ENCODE data around the gene EIF4A3.

The EIF4A3 gene

DNA sequence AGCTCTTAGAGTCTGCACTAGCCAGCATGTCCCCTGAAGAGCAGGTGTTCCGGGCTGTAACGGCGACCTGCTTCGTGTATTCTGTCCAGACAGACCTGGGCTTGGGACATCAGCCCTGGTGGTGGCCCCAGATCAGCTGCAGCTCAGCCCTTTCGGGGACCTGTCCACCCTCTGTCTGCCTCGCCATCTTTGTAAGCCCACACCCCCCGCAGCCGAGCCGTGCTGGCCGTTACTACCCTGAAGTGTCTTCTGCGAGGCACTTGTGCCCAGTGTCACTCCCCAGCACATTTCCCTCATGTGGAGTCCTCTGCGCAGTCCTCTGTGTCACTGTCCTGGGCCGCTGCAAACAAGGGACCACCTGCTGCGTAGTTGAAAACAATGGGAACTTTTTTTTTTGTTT lies 33.3 kb upstream of the EIF4A3 start:
- Mint-ChIP-seq H3K4me1 (peaks cover 10% of the 10 kb centered on the region), H3K27me3 (ENCODE audit: low read depth) (peaks cover 16% of the 10 kb centered on the region), H3K36me3 (ENCODE audit: low read depth) (no peaks in the 10 kb centered on the region), H3K27ac (no peak overlapping the region), H3K4me3 (no peak overlapping the region), H3K9me3 (no peaks in the 10 kb centered on the region)
- TF ChIP-seq, protein P1, sequence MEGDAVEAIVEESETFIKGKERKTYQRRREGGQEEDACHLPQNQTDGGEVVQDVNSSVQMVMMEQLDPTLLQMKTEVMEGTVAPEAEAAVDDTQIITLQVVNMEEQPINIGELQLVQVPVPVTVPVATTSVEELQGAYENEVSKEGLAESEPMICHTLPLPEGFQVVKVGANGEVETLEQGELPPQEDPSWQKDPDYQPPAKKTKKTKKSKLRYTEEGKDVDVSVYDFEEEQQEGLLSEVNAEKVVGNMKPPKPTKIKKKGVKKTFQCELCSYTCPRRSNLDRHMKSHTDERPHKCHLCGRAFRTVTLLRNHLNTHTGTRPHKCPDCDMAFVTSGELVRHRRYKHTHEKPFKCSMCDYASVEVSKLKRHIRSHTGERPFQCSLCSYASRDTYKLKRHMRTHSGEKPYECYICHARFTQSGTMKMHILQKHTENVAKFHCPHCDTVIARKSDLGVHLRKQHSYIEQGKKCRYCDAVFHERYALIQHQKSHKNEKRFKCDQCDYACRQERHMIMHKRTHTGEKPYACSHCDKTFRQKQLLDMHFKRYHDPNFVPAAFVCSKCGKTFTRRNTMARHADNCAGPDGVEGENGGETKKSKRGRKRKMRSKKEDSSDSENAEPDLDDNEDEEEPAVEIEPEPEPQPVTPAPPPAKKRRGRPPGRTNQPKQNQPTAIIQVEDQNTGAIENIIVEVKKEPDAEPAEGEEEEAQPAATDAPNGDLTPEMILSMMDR (IDR thresholded peaks at IDR 0.05; ENCODE audit: unreplicated experiment in 3 of 3) = no peak

DNA sequence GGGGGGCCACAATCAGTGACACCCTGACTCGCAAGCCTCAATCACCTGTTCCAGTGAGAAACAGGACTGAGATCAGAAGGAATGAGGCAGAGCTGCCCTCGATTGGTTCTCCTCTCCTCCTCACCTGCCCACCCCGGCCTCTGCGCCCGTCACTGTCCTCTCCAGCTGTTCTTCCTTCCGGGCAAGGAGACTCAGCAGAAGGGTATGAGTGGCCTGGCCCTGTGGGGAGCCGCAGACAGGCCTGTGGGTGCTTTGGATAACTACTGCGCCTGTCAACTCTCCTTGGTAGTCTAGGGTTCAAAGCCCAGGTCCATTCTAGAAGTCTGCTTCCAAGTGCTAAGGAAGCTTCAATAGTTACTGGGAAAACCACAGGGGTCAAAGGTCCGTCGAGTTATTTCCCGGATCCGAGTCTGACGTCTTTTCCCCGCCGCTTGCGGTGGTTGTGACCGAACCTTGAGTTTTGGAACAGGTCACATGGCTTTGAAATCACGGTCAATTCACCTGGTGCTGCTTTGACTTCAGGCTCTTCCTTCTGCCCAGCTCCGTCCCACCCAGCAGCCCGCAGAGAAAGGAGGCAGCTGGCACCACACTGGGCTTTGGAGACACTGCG lies 31.2 kb upstream of the EIF4A3 start:
- Mint-ChIP-seq H3K27me3 (ENCODE audit: low read depth) (peaks cover 9% of the 10 kb centered on the region), H3K36me3 (ENCODE audit: low read depth) (no peaks in the 10 kb centered on the region), H3K4me1 (peaks cover 11% of the 10 kb centered on the region), H3K9me3 (no peaks in the 10 kb centered on the region), H3K4me3 (no peak overlapping the region), H3K27ac (no peak overlapping the region)
- TF ChIP-seq, protein P1 (IDR thresholded peaks at IDR 0.05; ENCODE audit: unreplicated experiment in 3 of 3) = no peak

DNA sequence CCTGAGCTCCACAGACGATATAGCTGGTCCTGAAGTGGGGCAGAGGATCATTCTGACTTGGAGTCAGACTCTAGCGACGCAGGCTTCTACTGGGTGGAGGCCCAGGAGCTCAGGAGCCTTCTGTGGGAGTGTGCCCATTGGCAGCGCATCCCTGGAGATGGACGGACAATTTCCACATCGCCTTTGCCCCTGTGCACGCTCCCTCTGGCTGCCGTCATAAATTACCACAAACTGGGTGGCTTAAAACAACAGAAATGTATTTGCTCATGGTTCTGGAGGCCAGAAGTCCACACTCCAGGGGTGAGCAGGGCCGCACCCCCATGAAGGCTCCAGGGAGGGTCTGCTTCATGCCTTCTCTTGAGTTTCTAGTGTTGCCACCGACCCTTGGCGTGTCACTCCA lies 29.8 kb upstream of the EIF4A3 start:
- Mint-ChIP-seq H3K36me3 (ENCODE audit: low read depth) (no peaks in the 10 kb centered on the region), H3K4me1 (peaks cover 11% of the 10 kb centered on the region), H3K4me3 (no peak overlapping the region), H3K27ac (no peak overlapping the region), H3K9me3 (no peaks in the 10 kb centered on the region), H3K27me3 (ENCODE audit: low read depth) (peaks cover 8% of the 10 kb centered on the region)
- TF ChIP-seq, protein P1 (IDR thresholded peaks at IDR 0.05; ENCODE audit: unreplicated experiment in 3 of 3) = no peak

DNA sequence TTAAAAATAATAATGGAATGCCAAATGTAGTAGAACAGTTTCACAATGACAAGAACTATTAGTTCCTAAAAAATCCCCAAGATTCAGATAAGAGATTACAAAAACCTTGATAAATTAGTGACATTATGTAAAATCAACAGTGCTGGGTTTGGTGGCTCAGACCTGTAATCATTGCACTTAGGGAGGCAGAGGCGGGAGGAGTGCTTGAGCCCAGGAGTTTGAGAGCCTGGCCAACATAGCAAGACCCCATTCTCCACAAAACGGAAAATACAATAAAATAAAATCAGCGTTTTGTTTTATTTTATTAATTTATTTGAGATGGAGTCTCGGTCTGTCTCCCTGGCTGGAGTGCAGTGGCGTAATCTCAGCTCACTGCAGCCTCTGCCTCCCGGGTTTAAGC lies 27.0 kb upstream of the EIF4A3 start:
- H3K4me1 Mint-ChIP-seq = peaks cover 7% of the 10 kb centered on the region
- no peak overlapping the region for H3K27ac Mint-ChIP-seq
- no peaks in the 10 kb centered on the region for H3K36me3 Mint-ChIP-seq (ENCODE audit: low read depth)
- TF ChIP-seq, protein P1 (IDR thresholded peaks at IDR 0.05; ENCODE audit: unreplicated experiment in 3 of 3) = no peak
- peaks cover 22% of the 10 kb centered on the region for H3K27me3 Mint-ChIP-seq (ENCODE audit: low read depth)
- no peaks in the 10 kb centered on the region for H3K9me3 Mint-ChIP-seq
- no peak overlapping the region for H3K4me3 Mint-ChIP-seq

DNA sequence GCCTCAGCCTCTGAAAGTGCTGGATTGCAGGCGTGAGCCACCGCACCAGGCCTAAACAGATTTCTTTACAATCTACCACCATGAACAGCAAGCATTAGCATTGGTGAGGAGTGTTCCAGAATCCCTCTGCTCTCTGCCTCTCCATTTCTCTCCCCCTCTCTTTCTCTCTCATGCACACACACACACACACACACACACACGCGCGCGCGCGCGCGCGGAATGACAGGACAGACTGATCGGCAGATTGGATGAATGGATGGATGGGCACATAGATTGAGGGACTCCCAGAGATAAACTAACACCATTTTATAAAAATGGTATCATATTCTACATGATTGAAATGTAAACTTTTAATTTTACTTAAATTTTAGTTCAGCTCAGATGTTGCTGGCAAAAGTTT lies 26.2 kb upstream of the EIF4A3 start:
- no peak overlapping the region for H3K27ac Mint-ChIP-seq
- H3K27me3 Mint-ChIP-seq (ENCODE audit: low read depth) = peaks cover 19% of the 10 kb centered on the region
- no peaks in the 10 kb centered on the region for H3K9me3 Mint-ChIP-seq

DNA sequence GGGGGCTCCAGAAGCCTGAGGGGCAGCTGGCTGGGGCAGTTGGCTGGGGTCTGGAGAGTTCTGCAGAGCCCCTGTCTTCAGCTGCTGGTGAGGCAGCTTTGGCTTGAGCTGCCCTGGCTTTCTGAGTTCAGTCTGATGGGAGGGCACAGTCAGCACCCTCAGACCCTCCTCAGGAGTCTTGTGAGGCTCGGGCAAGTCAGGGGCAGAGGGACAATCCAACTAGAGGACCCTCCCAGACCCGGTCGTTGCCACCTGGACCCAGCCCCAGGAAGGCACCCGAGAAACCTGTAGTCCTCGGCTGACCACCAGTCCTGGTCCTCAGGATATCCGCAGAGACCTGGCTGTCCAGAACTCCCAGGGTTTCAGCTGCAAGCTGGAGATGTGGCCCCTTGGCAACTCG lies 24.8 kb upstream of the EIF4A3 start:
- Mint-ChIP-seq H3K27me3 (ENCODE audit: low read depth) (peaks cover 19% of the 10 kb centered on the region), H3K9me3 (no peaks in the 10 kb centered on the region), H3K4me3 (no peak overlapping the region), H3K27ac (no peak overlapping the region), H3K36me3 (ENCODE audit: low read depth) (no peaks in the 10 kb centered on the region), H3K4me1 (peaks cover 10% of the 10 kb centered on the region)
- TF ChIP-seq, protein P1 (IDR thresholded peaks at IDR 0.05; ENCODE audit: unreplicated experiment in 3 of 3) = no peak

More for the DNA sequence above, 26.2 kb upstream of the EIF4A3 start:
- H3K36me3 Mint-ChIP-seq (ENCODE audit: low read depth) = no peaks in the 10 kb centered on the region
- TF ChIP-seq, protein P1 (IDR thresholded peaks at IDR 0.05; ENCODE audit: unreplicated experiment in 3 of 3) = no peak
- H3K4me3 Mint-ChIP-seq = no peak overlapping the region
- peaks cover 8% of the 10 kb centered on the region for H3K4me1 Mint-ChIP-seq

All from nephron (organoid).